GM21390 (cell line): ENCODE measurements around the gene DCDC2C.

Experiments
- ATAC-seq: cut with Tn5 transposase; IDR thresholded peaks from one replicate; pipeline ENCODE4 v1.9.1; 2021; ENCODE audit not compliant: unreplicated experiment

DCDC2C gene

DNA sequence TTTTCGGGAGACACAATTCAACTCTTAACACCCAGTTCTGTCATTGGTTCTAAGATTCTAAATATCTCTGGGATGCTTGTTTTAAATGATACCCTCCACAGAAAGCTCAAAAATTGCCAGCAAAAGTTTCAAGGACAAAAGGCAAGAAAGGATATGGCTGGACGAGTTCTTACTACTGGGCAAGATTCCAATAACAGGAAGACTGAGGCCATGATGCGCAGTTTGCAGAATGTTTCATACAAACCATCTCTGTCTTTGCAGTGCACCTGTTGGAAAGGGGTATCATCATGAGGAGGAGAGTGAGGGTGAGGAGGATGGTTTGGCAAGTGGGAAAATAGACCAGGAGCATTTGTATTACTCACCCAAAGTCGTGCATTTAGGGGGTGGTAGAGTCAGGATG, 172.8 kb downstream of the DCDC2C start:
- no peak for ATAC-seq

DNA sequence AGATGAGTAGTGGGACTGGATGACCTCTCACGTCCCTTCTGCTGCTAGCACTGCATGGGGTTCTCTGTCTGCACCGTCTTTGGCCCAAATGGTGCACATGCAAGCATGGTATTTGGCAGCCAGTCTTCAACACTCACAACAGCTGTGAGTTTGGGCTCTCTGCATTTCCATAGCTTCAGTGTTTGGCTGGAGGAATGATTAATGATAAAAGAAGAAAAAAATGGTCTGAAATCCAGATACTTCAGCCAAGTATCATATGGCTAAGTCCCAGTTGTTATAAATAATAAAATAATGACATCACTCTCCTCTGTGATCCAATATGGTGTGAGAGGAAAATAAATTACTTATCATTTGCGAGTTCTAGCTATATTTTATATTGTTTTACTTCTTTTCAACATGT, 173.3 kb downstream of the DCDC2C start:
- ATAC-seq = no peak

DNA sequence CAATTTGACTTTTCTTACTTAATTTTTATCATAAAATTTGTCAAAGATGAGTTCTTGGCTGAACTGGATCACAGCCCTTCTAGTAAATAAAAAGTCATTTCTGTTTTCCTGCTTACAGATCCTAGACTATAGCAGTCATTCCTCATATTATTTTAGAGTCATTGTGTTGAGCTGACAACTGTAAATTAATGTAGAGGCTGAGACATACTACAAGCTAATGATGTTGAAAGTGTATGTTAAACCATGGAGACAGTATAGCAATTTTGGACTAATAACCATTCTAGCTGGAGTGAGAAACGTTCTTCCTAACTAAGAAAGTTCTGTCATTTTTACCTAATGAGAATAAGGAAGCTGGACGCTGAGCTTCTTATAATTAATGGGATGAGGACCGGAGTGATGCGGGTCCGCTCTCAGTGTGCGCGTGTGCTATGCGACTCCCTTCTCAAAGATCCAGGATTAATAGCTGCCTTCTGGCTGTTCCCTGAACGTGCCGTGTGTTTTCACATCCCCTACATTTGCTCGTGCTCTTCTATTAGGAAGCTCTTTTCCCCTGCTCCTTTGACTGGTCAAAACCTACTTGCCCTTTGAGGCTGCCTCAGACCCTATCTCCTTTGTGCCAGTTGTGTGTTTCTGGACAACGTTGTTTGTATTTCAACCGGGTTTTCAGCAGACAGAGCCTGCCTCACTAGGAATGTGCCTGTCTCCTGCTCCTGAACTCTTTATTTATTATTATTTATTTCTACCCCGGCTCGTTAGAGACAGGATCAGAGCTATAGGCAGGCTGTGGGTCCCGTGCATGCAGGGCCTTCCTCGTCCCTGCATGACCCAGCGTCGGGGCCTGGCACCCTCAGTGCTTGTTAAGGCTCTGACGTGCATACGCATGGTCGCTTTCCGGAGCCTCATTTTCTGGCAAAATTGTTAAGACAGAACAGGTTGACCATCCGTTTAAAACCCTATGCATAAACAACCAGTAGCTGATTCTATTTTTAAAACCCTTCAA, 182.6 kb downstream of the DCDC2C start:
- no peak for ATAC-seq

DNA sequence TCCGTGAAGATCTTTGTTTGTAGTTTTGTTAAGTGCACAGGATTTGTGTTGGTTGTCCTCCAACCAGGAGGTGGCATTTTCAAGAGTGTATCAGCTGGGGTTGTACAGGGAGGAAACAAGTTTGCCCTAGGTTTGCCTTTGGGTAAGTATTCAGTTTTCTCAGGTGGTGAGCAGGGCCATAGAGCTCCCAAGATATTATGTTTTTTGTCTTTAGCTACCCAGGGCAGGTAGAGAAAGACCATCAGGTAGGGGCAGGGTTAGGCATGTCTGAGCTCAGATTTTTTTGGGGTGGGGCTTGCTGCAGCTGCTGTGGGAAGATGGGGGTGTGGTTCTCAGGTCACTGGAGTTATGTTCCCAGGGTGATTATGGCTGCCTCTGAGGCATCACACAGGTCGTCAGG, 191.6 kb downstream of the DCDC2C start:
- no peak for ATAC-seq
